Umbilical cord (tissue), 2 donors: ENCODE data around the gene SHH. TPM values are rescaled to one million over a fixed set of nuclear protein-coding genes. Genes with fewer than 3 reads are reported as not detected.
"Not testable (repeated sequence)": the region's sequence is repeated elsewhere in the genome, so short reads cannot be mapped to it uniquely, and the experiment has no call there.

Source experiments
- DNase-seq: peaks from one replicate; pipeline ENCODE4 v3.0.0-alpha.2; 2015; ENCODE audit warnings: low spot score
- total RNA-seq: library from RNA; depleted of rRNA; stranded (reverse); fragments of >200 nt; gene quantifications from one replicate; pipeline ENCODE4 v1.2.3, GENCODE V29; 2014; ENCODE audit warnings: low replicate concordance; ENCODE audit not compliant: insufficient read depth

Gene SHH
- total RNA-seq, 1 donor from 2014 or later: 1.2 TPM

DNA sequence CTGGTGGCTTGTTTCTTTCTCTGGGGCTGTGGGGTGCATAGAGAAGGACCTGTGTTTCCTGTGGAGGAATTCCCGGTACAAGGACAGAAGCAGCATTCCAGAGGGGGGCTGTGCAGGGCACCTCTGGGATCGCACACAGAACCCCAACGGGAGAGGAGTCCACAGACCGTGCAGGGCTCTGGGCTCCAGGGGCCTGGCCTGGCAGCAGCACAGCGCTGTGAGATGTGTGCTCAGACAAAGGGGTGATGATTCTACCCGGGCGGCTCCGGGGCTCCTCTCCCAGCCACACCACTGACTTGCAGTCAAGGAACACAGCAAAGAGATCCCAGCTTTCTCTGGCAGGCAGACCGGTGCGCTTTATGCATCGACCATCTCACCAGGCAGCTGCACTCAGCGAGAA, 6.9 kb upstream of the SHH start:
- DNase-seq: no peak

DNA sequence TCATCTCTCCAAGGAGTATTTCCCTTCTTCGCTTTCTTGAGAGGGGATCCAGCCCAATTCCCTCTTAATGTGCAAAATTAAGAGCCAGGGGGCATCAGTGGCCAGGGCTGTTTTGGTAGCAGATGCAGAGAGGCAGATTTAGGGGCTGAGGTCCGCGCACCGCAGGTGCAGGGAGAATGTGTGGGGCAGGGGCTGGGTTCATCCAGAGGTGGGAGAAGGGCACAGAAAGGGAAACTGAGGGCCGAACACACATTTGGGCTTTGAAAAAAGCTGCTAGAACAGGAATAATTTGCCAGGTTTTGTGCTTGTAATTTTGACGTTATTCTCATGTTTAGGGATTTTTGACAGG, 6.5 kb upstream of the SHH start:
- DNase-seq: no peak

- DNase-seq: no peak
Measured at GRCh38 chr7:155818154-155818819, 6.0 kb upstream of the SHH start.

- DNase-seq: not testable (repeated sequence)
Measured at GRCh38 chr7:155817515-155817914, 5.3 kb upstream of the SHH start.

GRCh38 chr7:155816996-155817395, 4.7 kb upstream of the SHH start:
- DNase-seq: no peak

DNA sequence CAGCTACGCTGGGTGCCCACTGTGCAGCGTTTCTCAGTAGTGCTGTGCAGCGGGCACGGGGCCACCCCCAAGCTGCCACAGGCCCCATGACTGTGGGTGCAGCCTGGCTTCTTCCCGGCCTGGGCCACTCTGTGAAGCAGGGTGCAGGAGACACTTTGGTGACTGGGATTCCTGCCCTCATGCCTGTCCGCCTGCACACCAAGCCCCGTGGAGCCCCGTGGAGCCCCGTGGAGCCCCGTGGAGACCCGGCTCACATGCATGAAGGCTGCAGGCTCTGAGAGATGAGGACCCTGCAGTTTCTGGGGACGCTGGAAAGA, 3.9 kb upstream of the SHH start:
- DNase-seq: no peak

GRCh38 chr7:155815332-155816191, 3.3 kb upstream of the SHH start:
- no peak for DNase-seq

DNA sequence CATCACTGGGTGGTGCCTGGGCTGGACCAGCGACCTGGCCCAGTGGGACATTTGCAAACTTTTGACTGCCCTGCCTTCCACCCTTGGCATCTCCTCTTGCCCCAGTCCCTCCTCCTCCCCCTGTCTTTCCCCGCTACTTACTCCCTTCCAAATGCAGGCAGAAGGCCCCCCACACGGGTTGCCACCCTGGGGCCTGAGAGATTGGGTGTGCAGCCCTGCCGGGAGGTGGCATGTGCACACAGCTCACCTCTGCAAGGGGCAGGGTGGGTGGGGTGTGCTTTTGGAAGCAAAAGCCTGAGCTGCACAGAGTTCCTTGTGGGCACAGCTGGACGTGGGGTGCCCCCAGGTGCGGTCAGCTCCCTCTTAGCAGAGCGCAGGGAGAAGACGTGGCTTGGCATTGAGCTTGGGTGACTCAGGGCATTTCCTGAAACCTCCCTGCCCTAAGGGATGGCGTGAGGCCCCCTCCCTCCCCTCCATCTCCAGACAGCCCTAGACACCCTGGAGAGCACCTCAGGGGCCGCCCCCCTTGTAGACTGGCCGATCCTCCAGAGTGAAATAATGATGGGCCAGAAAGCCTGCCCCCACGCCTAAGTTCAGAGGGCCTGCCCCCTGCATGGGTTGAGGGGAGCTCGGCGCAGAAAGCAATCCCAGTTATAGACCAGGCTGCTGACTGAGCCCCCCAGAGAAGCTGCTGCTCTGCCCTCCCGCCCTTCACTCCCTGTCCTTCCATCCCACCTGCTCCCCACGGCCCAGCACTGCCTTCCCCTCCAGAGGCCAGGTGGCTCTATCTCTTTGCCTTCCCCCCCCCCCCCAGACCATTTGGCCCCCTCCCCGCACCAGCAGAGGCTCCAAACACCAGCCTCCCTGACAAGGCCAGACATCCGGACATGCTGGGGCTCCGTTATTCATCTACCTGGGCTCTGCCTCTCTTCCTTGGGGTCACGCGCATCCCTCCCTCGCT, 2.3 kb upstream of the SHH start:
- no peak for DNase-seq

DNA sequence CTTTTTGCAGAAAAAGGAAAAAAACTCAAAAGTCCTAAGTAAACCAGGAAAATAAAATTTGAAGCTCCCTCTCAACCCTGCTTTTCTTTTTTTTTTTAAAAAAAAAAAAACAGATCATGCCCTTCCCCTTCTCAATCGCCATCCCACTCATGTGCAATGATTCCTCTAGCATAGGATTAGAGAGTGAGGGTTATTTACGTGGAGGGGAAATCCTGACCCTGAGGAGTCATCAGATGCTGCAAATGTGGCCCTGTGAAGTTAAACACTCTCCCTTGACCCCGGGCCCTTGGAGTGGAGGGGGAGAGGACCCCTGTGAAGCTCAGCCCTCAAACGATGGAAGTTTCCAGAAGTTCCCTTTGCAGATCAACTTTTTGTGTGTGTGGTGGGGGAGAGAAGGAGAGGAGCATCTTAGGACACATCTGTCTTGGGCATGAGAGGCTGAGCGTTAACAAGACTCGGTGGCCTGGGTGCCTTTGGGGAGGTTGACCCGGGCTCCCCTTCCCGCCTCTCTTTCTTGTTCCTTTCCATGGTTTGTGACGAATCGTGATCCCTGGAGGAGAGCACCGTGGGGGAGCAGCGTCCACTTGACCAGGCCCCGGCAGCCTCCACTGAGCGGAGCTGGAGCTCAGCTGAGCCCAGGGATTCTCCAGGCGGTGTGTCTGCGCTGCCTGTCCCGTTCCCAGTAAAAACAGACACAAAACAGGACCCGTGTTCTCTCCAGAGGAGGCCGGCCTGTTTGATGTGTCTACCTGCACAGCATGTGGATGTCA, 1.5 kb upstream of the SHH start:
- DNase-seq: no peak

DNA sequence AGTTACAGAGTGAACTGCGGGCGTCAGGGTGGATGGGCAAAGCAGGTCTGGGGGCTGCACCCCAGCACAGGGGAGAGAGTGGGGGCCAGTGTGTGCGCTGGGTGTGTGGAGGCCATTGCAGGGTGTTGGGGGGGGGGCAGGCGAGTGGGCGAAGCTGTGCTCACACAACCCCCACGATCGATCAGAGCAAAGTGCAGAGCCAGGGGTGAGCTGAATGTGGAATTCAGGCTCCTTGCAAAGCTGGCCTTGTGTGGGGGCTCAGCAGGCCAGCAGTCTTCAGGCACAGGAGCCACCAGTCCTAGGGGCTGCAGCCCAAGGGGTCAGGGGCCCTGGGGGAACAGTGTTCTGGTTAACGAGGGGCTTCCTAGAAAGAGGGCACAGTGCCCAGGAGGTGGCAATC, 862 bp upstream of the SHH start:
- no peak for DNase-seq

- DNase-seq: no peak
Measured at GRCh38 chr7:155811560-155811894, 736 bp downstream of the SHH start.

DNA sequence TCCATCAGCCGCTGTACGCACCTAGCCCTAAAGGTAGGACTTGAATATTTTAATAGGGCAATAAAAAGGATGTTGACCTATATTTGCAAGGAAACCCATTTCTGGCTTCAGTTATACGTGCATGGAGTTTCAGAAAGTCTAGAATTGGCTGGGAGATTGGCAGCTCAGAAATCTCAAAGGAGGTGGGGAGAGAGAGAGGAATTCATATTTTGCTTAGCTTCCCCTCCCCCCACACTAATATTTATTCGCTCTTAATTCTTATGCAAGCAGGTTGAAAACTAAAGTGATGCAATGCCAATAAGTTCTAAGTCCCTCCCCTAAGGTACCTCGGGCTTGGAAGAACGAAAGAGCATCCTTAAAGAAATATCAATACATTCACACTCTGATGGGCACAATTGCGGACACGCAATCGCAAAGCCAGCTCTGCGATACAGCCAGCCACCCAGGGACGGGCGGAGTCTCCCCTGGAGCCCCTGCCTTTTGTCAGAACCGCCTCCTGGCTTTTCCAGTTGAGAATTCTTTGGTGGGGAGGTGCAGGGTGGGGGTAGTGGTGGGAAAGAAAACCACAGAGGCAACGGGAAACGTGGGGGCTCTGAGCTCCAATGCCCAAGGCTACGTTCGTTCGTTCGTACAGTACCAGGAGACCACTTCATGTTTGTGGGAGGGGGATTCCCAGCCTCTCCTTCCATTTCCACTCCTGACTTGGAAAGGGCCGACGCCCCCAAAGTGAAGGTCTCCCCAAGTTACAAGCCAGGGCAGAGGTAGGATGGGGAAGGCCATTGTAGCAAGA, 1.3 kb downstream of the SHH start:
- no peak for DNase-seq

DNA sequence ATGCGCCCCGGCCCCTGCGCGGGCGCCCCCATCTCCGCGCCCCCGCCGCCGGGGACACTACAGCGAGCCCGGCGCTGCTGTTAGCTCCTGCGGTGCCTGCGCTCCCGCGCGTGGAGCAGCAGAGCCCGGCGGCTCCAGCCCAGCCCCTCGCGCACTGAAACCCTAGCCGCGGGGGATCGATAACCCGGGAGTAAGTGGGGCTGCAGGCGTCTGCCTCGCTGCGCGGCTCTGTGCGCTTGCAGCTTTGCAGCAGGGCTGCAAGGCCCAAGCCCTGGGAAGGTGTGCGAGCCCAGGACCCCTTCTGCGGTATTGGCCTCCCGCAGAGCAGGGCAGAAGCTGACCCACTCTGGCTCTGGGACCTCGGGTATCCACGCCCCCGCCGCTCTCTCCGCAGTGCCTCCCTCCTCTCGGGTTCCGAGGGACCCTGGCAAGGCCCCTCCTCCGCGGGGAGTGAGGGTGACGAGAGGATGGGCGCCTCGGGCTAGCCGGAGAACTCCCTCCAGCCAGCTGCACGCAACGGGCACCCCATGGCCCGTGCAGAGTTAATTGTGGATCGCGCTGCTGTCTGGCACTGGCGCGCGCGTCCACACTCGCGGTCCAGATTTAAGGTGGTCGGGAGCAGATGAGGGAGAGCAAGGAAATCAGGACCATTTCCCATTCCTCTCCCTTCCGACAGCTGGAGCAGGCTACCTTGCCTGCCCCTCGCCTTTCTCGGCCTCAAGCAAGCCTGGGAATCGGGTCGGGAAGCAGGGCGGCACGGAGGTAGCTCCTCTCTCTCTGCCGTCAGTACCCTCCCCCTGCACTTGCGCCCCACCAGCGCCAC, 2.1 kb downstream of the SHH start:
- no peak for DNase-seq

DNA sequence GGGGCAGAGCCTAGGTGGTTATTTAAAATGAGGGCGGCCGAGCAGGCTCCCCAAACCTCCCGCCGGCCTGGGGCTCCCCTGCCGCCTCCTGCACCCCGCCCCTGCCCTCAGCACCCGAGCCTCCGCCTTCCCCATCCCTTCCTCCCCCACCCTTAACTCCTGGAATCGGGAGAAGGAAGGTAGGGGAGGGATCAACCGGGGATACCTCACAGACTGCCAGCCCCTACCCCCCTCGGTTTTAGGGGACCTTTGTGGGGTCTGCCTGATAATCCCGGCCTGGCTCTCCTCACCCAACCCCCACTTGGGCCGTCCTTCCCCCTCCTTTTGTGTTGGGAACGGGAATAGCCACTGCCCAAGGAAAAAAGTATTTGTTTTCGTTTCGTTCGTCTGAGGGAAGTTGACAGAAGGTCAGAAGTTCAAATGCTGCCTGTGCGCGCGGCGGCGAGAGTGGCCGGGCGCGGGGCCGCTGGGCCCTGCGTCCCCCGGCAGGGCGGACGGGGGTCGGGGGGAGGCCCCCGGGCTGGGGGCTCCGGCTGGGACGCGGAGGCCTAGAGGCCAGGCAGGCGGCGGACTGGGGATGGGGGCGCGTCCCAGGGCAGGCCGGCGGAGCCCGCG, 2.8 kb downstream of the SHH start:
- no peak for DNase-seq

DNA sequence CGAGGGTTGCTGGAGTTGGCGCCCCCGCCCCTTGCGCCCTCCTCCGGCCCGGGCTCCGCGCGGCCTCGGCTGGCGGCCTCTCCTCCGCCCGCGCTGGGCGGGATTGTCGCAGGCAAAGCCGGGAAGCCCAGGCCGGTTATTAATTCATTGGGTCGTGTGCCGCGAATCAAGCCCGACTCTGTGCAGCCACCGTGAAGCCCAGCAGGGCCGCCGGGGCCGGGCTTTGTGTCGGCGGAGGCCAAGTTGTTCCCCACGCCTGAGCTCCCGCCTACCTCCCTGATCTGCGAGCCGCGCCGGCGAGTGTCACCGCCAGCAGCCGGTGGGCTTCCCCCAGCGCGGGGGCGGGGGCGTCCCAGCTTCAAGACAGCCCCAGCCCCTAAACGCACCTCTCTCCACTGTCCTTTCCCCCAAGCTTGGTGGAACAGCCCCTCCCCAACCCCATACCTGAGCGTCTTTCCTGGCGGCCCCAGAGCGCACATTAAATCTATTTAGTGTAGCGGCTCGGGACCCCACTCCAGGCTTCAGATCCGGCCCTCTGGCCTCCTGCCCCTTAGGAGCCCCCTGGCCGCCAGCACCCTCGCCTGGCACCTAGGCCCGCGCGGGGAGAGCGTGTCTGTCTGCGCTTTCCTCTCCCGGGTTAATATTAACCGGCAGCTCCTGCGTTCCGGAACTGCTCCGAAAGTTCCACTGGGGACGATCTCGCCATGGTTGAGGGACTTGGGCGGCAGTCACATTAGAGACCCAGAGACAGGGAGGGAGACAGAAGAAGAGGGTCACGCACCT, 3.5 kb downstream of the SHH start:
- no peak for DNase-seq

DNA sequence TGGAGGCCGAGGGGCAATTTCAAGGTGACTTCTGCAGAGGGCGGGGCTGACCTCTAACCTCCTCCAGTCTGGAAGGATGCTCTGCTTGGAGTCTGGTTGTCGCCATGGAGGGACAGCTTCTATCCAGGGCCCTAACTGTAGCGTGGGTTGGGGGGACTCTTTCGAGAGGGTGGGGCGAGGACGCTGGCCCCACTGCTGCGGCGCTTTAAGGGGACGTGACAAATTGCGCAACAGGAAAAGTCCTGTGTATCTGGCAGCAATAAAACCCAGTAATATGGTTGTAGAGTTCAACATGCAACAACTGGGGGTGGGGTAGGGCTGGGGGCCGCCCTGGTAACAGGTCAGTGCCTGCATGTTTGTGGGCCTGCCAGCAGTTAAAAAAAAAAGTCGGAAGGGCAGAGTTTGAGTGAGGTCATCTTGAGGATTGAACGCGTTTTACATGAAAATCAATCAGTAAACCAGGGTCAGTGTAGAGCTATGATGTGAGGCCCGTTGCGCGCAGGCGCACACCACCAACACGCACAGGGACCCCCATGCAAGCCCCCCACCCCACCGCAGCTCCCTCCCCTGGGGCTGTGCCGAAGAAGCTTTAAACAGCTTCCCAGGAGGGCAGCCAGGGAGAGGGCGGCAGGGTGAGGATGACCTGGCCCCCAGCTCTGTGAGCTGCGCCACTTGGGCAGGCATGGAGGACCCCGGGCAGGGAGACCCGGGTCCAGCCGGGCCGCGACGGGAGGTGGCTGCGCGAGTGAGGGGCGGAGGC, 4.3 kb downstream of the SHH start:
- DNase-seq: no peak

GRCh38 chr7:155807065-155807671, 5.1 kb downstream of the SHH start:
- DNase-seq: no peak
